Endometrial microvascular endothelial cells (primary cell): Measurements from ENCODE around the gene OXLD1. TPM values are rescaled to one million over a fixed set of nuclear protein-coding genes. Genes with fewer than 3 reads are reported as not detected.

Source experiments
- in situ Hi-C: cut with HindIII; loops from 2 replicates; pipeline ENCODE4 v1.10.0; 2017; ENCODE audit warnings: low sequenced_read_pairs, low pct_unique_long_range_greater_than_20kb; ENCODE audit errors: inconsistent ontology term
- total RNA-seq: library from RNA; depleted of rRNA; stranded (reverse); fragments of >200 nt; gene quantifications from one replicate; pipeline ENCODE4 v1.2.3, GENCODE V29; 2015; ENCODE audit errors: inconsistent ontology term

Gene OXLD1
- total RNA-seq, 1 donor from 2014 or later, result 38.9 TPM

DNA sequence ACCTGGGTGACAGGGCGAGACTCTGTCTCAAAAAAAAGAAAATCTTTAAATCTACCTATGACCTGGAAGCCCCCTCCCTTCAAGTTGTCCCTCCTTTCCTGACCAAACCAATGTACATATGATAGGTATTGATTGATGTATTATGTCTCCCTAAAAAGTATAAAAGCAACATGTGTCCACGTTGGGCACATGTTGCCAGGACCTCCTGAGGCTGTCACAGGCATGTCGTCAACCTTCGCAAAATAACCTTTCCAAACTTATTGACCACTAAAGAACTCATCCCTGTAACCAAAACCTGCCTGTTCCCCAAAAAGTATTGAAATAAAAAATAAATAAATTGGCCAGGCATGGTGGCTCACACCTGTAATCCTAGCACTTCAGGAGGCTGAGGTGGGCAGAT is 4.4 kb downstream of the OXLD1 start:
- in situ Hi-C loops, result no loop called here

DNA sequence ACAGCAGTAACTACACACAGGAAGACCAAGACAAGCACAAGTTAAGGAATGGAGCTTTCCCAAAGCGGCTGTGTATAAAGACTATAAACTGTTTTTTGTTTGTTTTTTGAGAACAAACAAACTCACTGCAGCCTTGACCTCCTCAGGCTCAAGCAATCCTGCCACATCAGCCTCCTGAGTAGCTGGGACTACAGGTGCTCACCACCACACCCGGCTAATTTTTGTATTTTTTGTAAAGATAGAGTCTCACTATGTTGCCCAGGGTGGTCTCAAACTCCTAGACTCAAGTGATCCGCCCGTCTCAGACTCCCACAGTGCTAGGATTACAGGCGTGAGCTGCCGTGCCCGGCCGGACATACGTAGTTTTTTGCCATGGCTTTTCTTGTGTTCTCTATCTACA is 6.0 kb downstream of the OXLD1 start:
- in situ Hi-C loops, result no loop called here

DNA sequence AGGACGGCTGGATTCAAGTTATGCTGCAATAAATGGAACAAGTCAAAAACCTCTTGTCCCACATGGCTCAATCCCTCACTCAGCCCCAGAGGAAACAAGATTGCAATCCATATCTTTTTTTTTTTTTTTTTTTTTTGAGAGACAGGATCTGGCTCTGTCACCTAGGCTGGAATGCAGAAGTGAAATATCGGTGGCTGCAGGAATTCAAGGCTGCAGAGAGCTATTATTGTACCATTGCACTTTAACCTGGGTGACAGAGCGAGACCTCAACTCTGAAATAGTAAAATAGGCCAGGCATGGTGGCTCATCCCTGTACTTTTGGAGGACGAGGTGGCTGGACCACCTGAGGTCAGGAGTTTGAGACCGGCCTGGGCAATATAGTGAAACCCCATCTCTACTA is 7.4 kb downstream of the OXLD1 start:
- in situ Hi-C loops, result no loop called here

DNA sequence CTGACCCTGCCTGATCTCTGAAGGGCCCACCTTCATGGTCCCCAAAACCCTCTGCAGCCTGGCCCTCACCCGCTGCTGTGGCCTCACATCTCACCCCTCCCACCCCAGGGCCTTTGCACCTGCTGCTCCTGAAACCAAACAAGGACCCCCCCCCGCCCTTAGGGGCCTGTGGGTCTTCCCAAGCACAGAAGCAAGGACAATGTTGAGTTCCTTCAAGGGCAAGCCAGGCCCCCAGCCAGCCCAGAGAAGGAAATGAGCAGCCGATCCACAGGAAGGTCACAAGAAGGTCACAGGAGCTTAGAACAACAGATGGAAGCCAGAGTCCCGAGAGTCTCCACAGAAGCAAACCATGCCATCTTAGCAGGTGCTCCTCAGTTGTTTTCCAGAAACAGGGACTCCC is 9.6 kb downstream of the OXLD1 start:
- in situ Hi-C loops, result no loop called here

DNA sequence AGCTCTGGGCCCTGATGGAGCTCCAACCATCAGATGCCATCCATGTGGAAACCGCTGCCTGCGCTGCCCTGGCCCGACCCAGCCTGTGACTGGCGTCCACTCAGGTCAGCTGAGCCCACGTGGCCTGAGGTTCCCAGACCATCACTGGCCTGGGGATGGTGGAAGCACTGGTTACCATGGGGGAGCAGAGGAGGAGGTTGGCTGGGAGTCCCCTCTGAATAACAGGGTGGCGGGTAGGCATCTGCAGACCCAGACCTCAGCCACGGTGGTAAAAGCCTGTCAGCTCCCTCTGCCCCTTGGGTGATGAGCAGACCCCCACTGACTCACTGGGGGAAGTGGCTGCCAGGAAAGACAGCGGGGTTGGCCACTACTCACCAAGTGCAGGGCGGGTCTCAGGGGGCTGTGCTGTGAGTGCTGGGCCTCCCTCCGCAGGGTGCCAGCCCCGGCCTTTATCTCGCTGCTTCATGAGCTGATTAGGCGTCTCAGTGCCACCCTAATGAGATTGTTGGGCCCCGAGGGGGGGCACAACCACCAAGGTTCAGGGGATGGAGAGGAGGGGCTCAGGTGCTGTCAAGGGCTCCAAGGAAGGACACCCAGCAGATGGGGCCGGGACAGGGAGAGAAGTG is 10.2 kb downstream of the OXLD1 start, which contains the start of gene PDE6G:
Gene PDE6G, minus strand, starts transcription at position 425 of the 626 bp plus-strand sequence. CDS start 3,237 bp downstream, outside the sequence.
- in situ Hi-C loops, result no loop called here

DNA sequence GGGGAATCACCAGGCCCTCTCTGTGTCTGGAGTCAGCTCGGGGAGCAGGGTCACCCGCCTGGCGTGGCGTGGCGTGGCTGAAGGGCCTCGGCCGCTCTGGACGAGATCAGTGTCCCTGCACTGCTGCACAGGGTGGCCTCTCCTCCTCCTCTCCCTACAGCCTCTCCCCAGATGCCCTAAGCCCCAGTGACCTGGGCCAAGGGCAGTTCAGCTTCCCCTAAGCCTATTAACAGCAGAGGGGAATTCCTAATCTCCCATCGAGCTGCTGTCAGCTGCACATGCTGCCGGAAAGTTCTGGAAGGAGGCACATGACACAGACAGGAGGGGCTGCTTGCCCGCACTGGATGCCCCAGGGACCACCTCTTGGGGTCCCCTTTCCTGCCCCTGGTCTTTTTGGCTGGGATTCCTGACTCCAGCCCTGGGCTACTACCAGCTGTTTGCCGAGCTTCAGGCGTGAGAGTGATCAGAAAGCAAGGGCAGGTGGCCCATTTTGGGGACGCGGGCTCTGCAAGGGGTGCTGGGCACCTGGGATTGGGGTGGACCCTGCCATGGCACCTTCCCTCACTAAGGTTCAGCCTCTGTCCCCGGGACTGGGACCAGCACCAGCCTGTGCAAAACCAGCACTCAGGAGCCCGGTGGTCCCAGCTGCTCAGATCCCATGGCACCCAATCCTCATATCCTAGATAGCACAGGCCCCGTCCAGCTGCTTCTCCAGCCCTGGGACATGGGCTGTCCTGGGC is 10.9 kb downstream of the OXLD1 start:
- in situ Hi-C loops, result no loop called here

DNA sequence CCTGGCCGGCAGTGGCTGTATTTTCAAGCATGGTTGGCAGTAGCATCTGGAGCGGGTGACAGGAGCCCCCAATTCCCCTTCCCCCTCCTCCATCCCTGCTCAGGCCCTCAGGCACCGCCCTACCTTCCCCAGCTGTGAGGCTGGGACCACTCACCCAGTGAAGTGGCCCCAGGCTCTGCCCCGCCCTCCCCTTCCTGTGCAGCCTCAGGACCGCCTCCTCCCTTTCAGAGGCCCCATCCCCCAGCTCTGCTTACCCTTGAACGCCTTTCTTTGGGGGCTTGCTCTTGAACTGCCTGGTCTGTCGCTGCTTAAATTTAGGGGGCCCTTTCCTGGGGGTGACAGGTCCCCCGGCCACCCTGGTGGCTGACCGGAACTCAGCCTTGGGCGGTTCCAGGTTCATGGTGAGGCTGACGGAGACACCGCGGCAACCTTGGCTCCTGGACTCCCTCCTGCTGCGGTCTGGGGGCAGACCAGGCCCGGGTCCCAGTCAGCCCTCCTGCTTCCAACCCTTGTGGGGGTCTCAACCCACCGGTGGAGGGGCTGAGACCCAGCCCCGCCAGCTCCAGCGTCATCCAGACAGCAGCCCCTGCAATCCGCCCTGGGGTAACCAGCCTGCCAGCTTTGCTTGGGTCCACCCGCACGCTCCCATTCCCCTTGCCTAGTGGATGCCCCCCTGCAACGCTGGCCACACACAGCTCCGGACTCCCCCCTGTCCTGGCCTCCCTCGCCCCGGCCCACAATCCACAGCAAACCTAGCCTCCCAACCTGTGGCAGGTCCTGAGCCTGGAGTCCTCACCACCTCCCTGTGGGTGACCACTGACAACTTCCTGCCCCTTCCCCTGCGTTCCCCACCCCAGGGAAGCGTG is 13.3 kb downstream of the OXLD1 start:
- in situ Hi-C loops, result no loop called here

DNA sequence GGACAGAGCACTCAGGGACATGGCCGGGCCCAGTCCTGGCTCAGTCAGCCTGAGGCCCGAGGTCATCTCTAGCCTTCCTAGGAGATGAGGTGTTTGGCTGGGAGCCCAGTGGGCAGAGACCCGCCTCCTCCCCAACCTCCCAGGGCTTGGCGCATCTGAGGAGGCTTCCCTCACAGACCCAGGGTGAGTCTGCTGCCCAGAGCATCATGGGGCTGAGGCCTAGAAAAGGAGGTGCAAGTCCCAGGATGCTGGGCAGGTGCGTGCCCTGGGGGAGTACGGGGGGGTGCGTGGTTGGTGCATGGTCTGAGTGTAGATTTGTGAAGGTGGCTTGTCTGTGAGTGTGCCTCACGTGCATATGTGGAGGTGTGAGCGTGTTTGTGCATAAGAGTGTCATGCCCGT is 14.7 kb downstream of the OXLD1 start:
- in situ Hi-C loops, result no loop called here

DNA sequence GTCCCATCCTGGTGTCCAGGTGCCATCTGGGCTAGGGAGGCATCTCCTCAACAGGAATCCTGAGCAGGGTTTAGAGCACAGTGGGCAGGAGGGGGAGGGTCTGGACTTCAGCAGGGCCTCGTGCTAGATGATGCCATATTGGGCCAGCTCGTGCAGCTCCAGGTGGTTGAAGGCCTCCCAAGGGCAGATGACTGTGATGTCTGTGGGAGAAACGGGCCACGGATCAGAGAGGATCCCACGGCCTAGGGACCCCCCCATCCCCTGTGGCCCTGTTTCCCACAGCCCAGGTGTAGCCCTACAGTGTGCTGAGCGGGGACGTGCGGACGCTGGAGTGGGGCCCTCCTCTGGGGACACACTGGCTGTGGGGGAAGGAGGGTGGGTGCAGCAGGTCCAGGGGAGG is 15.5 kb downstream of the OXLD1 start:
- in situ Hi-C loops, result no loop called here

DNA sequence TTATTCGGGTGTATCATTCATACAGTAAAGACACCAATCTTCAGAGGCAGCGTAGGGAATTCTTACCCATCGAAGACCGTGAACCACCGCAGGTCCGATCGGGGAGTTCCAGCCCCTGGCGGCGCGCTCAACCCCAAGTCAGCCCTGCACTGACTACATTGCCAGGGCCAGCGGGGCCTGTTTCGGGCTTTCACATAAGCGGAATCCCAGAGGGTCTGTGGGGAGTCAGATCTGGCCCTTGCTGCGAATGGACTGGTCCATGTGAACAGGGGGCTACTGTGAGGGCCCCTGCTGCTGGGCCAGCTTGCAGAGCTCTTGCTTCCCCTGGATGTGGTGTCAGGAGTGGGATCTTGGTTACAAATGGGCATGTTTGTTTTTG is 17.7 kb downstream of the OXLD1 start:
- in situ Hi-C loops, result no loop called here

DNA sequence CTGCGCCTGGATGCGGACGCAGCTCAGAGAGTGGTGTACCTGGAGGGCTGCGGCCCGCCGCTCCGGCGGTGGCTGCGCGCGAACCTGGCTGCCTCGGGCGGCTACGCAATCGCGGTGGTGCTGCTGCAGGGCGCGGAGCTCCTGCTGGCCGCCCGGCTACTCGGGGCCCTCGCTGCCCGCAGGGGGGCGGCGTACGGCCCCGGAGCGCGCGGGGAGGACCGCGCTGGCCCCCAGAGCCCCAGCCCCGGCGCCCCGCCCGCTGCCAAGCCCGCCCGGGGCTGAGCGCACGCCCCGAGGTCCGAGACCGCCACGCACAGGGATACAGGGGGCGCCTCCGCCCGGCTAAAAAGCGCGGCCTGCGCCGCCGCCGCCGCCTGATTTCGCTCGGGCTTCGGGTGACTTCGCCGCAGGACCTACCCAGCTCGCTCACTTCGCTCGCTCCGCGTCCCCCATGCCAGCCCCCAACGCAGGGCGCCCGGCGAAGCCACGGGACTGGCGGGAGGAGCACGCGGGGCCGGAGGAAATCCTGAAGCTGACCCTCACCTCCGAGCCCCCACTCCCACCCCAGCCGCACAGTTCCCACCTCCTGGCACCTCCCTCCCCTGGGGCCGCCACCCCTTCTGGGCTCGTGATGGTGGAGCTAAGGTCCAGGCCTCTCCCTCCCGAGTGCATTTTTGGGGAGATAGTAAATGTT is 18.2 kb downstream of the OXLD1 start:
- in situ Hi-C loops, result no loop called here

DNA sequence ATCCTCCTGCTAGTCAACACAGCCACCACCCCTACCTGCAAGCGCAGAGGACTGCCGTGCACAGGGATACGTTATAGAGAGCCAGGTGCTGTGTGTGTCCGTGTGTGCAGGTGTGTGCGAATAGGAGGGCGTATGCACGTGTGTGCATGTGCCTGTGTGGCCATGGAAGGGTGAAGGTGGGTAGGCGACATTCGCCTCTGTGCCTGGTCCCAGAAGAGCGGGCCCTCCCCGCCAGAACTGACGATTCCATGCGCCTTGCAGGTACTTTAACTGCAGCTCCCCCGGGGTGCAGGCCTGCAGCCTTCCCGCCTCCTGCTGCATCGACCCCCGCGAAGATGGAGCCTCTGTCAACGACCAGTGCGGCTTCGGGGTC is 18.8 kb downstream of the OXLD1 start:
- in situ Hi-C loops, result no loop called here

DNA sequence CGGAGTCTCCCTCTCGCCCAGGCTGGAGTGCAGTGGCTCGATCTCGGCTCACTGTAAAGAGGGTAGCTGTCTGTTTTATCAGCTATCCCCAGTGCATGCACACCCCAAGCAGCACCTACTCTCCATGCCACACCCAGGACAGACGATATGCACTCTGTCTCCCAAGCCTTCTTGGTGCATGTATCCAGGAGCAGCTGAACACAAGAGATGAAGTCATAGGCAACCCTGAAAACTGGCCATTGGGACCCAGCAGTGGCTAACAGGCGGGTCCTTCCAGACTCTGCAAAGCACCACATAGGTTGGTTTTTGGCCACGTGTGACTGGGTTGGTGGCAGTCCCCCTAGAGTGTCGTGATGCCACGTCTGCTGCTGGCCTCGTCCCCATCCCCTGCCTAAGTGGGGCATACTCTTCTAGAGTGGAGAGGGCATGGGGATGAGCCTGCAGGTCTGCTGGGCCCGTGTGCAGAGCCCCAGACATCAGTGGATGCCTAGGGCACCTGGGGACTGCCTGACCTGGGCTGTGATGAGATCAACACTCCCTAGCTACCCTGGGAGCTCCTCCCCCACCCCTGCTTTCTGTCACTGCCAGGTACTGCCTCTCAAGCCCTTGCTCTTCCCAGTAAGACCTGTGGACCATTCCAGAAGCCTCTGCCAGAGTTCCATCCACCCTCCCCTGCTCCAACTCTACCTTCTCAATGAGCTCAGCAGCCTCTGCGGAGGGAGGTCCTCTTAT is 19.4 kb downstream of the OXLD1 start:
- in situ Hi-C loops, result no loop called here

DNA sequence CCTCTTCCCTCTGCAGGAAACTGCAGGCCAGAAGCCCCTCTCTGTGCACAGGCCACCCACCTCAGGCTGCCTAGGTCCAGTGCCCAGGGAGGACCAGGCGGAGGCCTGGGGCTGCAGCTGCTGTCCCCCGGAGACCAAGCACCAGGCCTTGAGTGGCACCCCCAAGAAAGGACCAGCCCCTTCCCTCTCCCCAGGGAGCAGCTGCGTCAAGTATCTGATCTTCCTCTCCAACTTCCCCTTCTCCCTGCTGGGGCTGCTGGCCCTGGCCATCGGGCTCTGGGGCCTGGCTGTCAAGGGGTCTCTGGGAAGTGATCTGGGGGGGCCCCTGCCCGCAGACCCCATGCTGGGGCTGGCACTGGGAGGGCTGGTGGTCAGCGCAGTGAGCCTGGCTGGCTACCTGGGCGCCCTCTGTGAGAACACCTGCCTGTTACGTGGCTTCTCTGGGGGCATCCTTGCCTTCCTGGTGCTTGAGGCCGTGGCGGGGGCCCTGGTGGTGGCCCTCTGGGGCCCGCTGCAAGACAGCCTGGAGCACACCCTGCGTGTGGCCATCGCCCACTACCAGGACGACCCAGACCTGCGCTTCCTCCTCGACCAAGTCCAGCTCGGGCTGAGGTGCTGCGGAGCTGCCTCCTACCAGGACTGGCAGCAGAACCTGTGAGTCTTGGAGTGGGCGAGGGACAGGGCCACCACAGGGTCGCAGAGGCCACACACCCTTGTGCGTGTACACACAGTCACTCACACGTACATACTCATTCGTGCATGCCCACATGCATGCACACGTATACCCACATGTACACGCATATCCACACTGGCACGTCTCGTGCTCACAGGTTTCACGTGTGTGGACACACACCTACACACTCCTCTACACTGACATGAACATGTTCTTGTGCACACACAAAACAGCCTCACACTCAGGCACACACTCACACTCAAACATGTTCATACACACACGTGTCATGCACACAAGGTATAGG is 21.1 kb downstream of the OXLD1 start:
- in situ Hi-C loops, result no loop called here

DNA sequence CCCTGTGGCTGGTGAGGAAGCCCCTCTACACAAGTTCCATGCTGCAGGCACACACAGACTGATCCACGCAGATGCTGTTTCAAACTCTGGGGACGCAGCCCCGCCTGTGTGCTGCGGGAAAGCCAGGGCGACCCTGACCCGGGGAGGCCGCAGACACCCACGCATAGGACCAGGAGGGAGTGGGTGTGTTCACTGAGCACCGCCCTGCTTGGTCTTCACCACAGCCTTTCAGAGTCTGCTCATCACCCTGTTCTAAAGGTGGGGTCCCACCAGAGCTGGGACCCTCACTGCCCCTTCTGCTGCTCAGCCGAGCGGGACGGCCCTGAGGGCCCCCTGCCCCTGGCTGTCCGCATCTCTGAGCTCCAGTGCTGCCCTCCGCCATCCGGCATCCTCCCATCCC is 21.9 kb downstream of the OXLD1 start:
- in situ Hi-C loops, result no loop called here

DNA sequence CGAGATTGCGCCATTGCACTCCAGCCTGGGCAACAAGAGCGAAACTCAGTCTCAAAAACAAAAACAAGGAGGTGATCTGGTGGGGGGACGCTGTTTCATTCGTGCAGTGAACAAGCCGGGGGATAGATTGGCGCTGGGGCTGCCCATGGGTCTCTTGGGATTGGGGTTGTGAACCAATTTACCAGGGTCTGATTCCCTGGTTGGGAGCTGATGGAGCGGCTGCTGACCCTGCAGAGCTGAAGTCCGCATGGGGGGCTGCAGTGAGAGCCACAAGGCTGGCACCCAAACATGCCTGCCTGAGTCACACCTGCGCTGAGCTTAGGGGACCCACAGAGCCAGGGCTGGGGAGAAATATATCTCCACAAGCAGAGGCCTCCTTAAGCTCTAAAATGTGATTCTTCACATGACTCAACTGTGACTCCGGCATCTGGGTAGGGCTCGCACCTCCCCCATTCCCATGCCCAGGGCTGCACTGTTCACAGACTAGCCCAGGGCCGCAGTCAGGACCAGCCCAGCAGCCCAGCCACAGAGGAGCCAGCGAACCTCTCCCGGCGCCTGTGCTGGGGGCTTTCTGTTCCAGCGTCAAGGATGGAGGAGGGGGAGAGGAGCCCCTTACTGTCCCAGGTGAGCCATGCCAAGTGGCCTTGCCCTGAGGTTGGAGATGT is 24.4 kb downstream of the OXLD1 start:
- in situ Hi-C loops, result no loop called here

DNA sequence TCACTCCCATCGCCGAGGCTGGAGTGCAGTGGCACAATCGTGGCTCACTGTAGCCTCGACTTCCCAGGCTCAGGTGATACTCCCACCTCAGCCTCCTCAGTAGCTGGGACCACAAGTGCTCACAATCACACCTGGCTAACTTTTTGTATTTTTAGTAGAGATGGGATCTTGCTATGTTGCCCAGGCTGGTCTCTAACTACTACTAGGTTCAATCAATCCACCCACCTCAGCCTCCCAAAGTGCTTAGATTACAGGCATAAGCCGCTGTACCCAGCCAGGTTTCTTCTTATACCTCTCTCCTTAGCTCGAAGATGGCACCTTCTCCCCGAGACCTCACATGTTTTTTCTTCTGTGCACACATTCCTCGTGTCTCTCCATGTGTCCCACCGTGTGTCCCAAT is 26.4 kb downstream of the OXLD1 start:
- in situ Hi-C loops, result no loop called here
